ENCODE data around the gene RNFT2.

DNA sequence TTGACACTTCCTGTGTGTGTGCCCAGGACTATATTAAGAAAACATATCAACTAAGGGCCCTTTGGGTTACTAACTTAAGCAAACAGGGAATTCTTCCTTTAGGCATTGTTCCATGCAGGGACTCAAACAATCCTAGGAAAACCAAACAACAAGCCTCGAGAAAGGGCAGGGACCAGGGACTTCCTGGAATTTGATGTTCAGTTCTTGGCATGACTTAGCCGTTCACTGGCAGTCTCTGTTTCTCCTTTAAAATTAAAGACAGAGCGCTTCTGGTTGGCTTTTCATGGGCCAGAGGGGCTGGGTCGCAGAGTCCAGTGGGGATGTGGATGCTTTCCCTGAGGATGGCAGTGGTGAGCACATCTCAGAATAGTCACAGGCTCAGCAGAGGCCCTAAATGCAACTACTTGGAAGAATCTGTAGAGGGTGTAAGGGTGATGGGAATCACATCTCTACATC lies 35.2 kb downstream of the RNFT2 start:
- TF ChIP-seq, protein P1, sequence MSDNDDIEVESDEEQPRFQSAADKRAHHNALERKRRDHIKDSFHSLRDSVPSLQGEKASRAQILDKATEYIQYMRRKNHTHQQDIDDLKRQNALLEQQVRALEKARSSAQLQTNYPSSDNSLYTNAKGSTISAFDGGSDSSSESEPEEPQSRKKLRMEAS (IDR thresholded peaks at IDR 0.05) = no peak
- TF ChIP-seq, protein P2, sequence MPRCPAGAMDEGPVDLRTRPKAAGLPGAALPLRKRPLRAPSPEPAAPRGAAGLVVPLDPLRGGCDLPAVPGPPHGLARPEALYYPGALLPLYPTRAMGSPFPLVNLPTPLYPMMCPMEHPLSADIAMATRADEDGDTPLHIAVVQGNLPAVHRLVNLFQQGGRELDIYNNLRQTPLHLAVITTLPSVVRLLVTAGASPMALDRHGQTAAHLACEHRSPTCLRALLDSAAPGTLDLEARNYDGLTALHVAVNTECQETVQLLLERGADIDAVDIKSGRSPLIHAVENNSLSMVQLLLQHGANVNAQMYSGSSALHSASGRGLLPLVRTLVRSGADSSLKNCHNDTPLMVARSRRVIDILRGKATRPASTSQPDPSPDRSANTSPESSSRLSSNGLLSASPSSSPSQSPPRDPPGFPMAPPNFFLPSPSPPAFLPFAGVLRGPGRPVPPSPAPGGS (IDR thresholded peaks at IDR 0.05) = no peak
- TF ChIP-seq CEBPB (IDR thresholded peaks at IDR 0.05) (no peak), POLR2A (IDR thresholded peaks at IDR 0.05; ENCODE audit: low read length) (no peak), EP300 (IDR thresholded peaks at IDR 0.05) (no peak), SMC3 (IDR thresholded peaks at IDR 0.05) (no peak), MYC (IDR thresholded peaks at IDR 0.05; ENCODE audit: borderline replicate concordance, low read length) (no peak), ZFP36 (IDR thresholded peaks at IDR 0.05; ENCODE audit: borderline replicate concordance, partially characterized antibody) (no peak), NR3C1 (IDR thresholded peaks at IDR 0.05) (no peak), HDAC2 (IDR thresholded peaks at IDR 0.05) (no peak), MAZ (IDR thresholded peaks at IDR 0.05; ENCODE audit: borderline replicate concordance, low read depth, low read length) (no peak)
- TF ChIP-seq, protein P3, sequence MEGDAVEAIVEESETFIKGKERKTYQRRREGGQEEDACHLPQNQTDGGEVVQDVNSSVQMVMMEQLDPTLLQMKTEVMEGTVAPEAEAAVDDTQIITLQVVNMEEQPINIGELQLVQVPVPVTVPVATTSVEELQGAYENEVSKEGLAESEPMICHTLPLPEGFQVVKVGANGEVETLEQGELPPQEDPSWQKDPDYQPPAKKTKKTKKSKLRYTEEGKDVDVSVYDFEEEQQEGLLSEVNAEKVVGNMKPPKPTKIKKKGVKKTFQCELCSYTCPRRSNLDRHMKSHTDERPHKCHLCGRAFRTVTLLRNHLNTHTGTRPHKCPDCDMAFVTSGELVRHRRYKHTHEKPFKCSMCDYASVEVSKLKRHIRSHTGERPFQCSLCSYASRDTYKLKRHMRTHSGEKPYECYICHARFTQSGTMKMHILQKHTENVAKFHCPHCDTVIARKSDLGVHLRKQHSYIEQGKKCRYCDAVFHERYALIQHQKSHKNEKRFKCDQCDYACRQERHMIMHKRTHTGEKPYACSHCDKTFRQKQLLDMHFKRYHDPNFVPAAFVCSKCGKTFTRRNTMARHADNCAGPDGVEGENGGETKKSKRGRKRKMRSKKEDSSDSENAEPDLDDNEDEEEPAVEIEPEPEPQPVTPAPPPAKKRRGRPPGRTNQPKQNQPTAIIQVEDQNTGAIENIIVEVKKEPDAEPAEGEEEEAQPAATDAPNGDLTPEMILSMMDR (IDR thresholded peaks at IDR 0.05) = no peak
- TF ChIP-seq, protein P4, sequence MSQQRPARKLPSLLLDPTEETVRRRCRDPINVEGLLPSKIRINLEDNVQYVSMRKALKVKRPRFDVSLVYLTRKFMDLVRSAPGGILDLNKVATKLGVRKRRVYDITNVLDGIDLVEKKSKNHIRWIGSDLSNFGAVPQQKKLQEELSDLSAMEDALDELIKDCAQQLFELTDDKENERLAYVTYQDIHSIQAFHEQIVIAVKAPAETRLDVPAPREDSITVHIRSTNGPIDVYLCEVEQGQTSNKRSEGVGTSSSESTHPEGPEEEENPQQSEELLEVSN (IDR thresholded peaks at IDR 0.05; ENCODE audit: borderline replicate concordance, low read depth) = no peak
- TF ChIP-seq, protein P5, sequence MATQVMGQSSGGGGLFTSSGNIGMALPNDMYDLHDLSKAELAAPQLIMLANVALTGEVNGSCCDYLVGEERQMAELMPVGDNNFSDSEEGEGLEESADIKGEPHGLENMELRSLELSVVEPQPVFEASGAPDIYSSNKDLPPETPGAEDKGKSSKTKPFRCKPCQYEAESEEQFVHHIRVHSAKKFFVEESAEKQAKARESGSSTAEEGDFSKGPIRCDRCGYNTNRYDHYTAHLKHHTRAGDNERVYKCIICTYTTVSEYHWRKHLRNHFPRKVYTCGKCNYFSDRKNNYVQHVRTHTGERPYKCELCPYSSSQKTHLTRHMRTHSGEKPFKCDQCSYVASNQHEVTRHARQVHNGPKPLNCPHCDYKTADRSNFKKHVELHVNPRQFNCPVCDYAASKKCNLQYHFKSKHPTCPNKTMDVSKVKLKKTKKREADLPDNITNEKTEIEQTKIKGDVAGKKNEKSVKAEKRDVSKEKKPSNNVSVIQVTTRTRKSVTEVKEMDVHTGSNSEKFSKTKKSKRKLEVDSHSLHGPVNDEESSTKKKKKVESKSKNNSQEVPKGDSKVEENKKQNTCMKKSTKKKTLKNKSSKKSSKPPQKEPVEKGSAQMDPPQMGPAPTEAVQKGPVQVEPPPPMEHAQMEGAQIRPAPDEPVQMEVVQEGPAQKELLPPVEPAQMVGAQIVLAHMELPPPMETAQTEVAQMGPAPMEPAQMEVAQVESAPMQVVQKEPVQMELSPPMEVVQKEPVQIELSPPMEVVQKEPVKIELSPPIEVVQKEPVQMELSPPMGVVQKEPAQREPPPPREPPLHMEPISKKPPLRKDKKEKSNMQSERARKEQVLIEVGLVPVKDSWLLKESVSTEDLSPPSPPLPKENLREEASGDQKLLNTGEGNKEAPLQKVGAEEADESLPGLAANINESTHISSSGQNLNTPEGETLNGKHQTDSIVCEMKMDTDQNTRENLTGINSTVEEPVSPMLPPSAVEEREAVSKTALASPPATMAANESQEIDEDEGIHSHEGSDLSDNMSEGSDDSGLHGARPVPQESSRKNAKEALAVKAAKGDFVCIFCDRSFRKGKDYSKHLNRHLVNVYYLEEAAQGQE (IDR thresholded peaks at IDR 0.05) = no peak
